Measurements from ENCODE around the gene GLS2. TPM values are rescaled to one million over a fixed set of nuclear protein-coding genes. Genes with fewer than 3 reads are reported as not detected.
"Not testable (repeated sequence)": the region's sequence is repeated elsewhere in the genome, so short reads cannot be mapped to it uniquely, and the experiment has no call there.

GLS2 gene
- total RNA-seq, 1 donor from 2014 or later = 6.1 TPM

DNA sequence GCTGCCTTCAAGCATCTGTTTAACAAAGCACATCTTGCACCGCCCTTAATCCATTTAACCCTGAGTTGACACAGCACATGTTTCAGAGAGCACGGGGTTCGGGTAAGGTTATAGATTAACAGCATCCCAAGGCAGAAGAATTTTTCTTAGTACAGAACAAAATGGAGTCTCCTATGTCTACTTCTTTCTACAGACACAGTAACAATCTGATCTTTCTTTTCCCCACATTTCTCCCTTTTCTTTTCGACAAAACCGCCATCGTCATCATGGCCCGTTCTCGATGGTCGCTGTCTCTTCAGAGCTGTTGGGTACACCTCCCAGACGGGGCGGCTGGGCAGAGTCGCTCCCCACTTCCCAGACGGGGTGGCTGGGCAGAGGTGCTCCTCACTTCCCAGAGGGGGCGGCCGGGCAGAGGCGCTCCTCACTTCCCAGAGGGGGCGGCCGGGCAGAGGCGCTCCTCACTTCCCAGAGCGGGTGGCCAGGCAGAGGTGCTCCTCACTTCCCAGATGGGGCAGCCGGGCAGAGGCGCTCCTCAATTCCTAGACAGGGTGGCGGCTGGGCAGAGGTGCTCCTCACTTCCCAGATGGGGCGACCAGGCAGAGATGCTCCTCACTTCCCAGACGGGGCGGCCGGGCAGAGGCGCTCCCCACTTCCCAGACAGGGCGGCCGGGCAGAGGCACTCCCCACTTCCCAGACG lies 5.6 kb upstream of the GLS2 start:
- not testable (repeated sequence) for DNase-seq (ENCODE audit: low read depth); FAIRE-seq; H3K4me3 ChIP-seq (ENCODE audit: low read depth, low read length); H3K27me3 ChIP-seq (ENCODE audit: control insufficient read depth, insufficient read depth, low read length); H3K36me3 ChIP-seq (ENCODE audit: control insufficient read depth, insufficient read depth, low read length)

DNA sequence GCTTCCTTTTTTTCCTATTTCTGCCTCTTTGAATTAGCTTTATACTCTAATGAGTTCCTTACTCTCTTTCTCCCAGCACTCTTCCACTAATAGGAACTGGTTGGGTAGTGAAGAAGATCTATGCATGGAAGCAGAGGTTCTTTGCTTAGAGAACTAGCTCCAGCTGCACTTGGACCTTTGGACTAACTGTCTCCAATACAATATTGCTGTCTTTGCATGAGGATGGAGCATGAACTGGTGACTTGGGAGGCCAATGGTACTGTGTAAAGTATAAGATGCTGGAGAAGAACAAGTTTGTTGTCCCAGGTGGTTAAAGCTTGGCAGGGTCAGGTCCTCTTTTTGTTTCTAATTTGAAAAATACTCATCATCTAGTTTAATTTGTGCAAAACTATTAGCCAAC lies 2.4 kb upstream of the GLS2 start:
- Histone ChIP-seq H3K36me3 (ENCODE audit: control insufficient read depth, insufficient read depth, low read length) (no peaks in the 10 kb centered on the region), H3K27me3 (ENCODE audit: control insufficient read depth, insufficient read depth, low read length) (peaks cover 4% of the 10 kb centered on the region), H3K4me3 (ENCODE audit: low read depth, low read length) (no peak overlapping the region)
- no peak for FAIRE-seq
- TF ChIP-seq, protein P1, sequence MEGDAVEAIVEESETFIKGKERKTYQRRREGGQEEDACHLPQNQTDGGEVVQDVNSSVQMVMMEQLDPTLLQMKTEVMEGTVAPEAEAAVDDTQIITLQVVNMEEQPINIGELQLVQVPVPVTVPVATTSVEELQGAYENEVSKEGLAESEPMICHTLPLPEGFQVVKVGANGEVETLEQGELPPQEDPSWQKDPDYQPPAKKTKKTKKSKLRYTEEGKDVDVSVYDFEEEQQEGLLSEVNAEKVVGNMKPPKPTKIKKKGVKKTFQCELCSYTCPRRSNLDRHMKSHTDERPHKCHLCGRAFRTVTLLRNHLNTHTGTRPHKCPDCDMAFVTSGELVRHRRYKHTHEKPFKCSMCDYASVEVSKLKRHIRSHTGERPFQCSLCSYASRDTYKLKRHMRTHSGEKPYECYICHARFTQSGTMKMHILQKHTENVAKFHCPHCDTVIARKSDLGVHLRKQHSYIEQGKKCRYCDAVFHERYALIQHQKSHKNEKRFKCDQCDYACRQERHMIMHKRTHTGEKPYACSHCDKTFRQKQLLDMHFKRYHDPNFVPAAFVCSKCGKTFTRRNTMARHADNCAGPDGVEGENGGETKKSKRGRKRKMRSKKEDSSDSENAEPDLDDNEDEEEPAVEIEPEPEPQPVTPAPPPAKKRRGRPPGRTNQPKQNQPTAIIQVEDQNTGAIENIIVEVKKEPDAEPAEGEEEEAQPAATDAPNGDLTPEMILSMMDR (IDR thresholded peaks at IDR 0.05; ENCODE audit: insufficient read depth, low read length, severe bottlenecking) = no peak
- DNase-seq (ENCODE audit: low read depth) = no peak

DNA sequence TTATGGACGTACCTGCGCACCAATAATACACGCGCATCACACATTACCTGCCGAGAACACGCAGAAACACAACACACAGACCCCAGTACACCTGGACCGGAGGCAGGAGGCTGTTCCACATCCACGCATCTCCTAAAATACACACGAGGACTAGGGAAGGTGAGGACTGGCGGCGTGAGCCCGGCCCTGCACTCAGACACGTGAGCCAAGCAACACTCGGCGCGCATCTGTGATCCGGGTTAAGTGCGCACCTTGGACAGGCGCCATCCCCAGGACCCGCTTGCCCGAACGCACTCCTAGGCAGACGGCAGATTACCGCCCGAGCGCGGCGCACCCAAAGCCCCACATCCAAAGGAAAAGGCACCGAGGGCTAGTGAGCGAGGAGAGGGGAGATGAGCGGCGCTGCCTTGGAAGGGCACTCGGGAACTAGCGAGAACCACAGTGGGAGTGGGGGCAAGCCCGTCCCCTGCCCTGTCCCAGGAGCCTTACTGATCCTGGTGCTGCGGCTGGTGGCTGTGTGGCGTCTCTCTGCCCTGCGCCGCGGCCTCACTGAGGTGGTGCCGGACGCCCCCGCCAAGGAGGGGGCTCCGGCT lies 417 bp downstream of the GLS2 start:
- H3K4me3 ChIP-seq (ENCODE audit: low read depth, low read length) = peak overlapping the region; percentile 48
- peak; percentile 17 for DNase-seq (ENCODE audit: low read depth)
- TF ChIP-seq, protein P1 (IDR thresholded peaks at IDR 0.05; ENCODE audit: insufficient read depth, low read length, severe bottlenecking) = no peak
- H3K36me3 ChIP-seq (ENCODE audit: control insufficient read depth, insufficient read depth, low read length) = no peaks in the 10 kb centered on the region
- no peak for FAIRE-seq
- peaks cover 4% of the 10 kb centered on the region for H3K27me3 ChIP-seq (ENCODE audit: control insufficient read depth, insufficient read depth, low read length)

DNA sequence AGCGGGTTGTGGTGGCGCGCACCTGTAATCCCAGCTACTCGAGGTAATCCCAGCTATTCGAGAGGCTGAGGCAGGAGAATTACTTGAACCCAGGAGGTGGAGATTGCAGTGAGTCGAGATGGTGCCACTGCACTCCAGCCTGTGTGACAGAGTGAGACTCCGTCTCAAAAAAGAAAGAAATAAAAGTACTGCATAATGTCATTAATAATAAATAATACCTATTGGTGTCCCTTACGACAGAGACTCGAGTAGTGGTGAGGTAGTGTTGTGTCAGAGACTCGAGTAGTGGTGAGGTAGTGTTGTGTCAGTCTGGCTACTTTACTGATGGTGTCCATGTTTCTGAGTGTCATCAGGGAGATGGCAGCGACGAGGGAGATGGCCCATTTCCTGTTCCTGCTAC lies 1.3 kb downstream of the GLS2 start:
- Histone ChIP-seq H3K36me3 (ENCODE audit: control insufficient read depth, insufficient read depth, low read length) (no peaks in the 10 kb centered on the region), H3K4me3 (ENCODE audit: low read depth, low read length) (no peak overlapping the region), H3K27me3 (ENCODE audit: control insufficient read depth, insufficient read depth, low read length) (peaks cover 4% of the 10 kb centered on the region)
- FAIRE-seq = no peak
- DNase-seq (ENCODE audit: low read depth) = no peak
- TF ChIP-seq, protein P1 (IDR thresholded peaks at IDR 0.05; ENCODE audit: insufficient read depth, low read length, severe bottlenecking) = no peak

DNA sequence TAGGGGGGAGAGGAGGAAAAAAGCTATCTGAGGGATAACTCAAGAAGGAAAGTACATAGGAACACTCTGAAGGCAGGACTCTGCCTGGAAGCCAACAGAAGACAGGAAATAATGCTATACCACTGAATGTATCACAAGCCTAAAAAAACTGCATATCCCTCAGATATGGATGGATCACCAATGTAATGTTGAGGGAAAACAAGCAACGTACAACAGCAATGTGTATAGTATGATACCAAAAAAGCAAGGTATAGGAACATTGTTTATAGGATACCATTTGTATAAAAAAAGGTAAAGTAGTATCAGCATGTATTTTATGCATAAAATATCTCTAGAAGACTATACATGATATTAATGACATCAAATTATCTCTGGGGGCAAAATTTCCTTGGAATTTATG lies 3.4 kb downstream of the GLS2 start:
- TF ChIP-seq, protein P1 (IDR thresholded peaks at IDR 0.05; ENCODE audit: insufficient read depth, low read length, severe bottlenecking) = no peak
- Histone ChIP-seq H3K4me3 (ENCODE audit: low read depth, low read length) (no peak overlapping the region), H3K27me3 (ENCODE audit: control insufficient read depth, insufficient read depth, low read length) (peaks cover 1% of the 10 kb centered on the region), H3K36me3 (ENCODE audit: control insufficient read depth, insufficient read depth, low read length) (no peaks in the 10 kb centered on the region)
- DNase-seq (ENCODE audit: low read depth) (no peak), FAIRE-seq (no peak)

DNA sequence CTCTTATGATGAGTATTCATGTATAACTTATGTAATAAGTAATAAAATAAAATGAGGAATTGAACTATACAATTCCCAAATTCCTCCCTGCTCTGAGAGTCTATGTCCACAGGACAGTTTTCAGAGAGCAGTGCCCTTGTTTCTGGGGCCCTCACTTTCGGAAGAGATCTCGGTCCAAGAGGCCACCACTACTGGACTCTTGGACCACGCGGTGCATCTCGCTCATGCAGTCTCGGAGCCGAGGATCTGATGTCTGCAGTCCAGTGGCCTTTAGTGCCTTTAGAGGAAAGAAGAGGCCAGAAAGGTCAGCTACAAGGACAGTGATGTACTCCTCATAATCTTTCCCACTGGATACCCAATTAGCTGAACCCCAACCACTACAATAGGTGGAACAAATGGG lies 8.3 kb downstream of the GLS2 start:
- DNase-seq (ENCODE audit: low read depth) (no peak), FAIRE-seq (no peak)
- H3K36me3 ChIP-seq (ENCODE audit: control insufficient read depth, insufficient read depth, low read length) = no peaks in the 10 kb centered on the region
- TF ChIP-seq, protein P1 (IDR thresholded peaks at IDR 0.05; ENCODE audit: insufficient read depth, low read length, severe bottlenecking) = no peak
- no peak overlapping the region for H3K4me3 ChIP-seq (ENCODE audit: low read depth, low read length)
- no peaks in the 10 kb centered on the region for H3K27me3 ChIP-seq (ENCODE audit: control insufficient read depth, insufficient read depth, low read length)
